ENCODE data around the gene SORCS3. TPM values are rescaled to one million over a fixed set of nuclear protein-coding genes. Genes with fewer than 3 reads are reported as not detected.

SORCS3 gene
- total RNA-seq, 1 experiment from 2014 or later = not detected

DNA sequence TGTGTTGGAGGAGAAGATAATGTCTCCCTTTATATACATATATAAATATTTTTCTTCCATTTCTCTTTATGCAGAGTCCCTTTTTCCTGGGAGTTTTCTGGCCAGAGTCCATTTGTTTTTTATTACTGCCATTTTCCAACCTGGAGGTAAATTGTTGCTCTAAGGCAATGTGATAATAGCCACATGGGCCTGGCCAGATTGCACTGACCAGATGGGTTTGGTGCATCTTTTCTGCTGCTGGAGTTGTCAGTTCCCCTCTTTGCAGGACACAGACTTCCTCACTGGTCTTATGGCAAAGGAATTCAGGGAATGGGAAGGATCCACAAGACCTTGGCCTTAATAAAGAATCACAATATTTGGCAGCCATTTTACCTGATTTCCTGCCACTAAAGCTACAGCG lies 254.9 kb downstream of the SORCS3 start:
- DNase-seq (ENCODE audit: unreplicated experiment) = no peak
- intact Hi-C loops (cut with micrococcal nuclease) = no loop called here
- Mint-ChIP-seq H3K36me3 (ENCODE audit: insufficient read depth, unreplicated experiment) (no peaks in the 10 kb centered on the region), H3K27me3 (ENCODE audit: insufficient read depth, unreplicated experiment) (no peaks in the 10 kb centered on the region), H3K9me3 (ENCODE audit: unreplicated experiment) (no peaks in the 10 kb centered on the region), H3K27ac (ENCODE audit: low read depth, unreplicated experiment) (no peak overlapping the region), H3K4me1 (ENCODE audit: insufficient read depth, unreplicated experiment) (no peaks in the 10 kb centered on the region), H3K4me3 (ENCODE audit: unreplicated experiment) (no peak overlapping the region)
- CTCF ChIA-PET = no interaction called here
- POLR2A ChIA-PET = no interaction called here
- no peak for TF ChIP-seq CTCF (IDR thresholded peaks at IDR 0.05; ENCODE audit: unreplicated experiment)
- BruUV-seq (replicated peaks) = no TSS peak

DNA sequence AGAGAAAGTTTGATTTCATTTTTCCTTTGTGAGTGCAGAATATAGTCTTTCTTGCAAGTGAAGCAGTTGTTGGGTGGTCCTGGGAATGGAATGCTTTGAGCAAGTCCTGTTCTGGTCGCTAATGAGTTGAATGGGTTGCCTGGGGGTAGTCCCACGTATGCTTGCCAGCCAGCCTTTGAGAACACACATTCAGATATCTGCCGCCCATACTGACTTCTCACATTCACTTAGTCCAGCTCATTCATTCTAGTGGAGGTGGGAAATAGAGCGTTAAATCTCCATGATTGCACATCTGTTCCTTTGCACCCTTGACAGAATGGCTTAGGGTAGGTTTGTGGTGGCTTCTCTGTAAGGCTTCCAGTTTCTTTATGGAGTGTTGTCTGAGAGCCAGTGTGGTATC lies 256.6 kb downstream of the SORCS3 start:
- H3K4me1 Mint-ChIP-seq (ENCODE audit: insufficient read depth, unreplicated experiment) = no peaks in the 10 kb centered on the region
- no peak overlapping the region for H3K27ac Mint-ChIP-seq (ENCODE audit: low read depth, unreplicated experiment)
- H3K9me3 Mint-ChIP-seq (ENCODE audit: unreplicated experiment) = no peaks in the 10 kb centered on the region
- no TSS peak for BruUV-seq (replicated peaks)
- CTCF ChIA-PET = interaction anchor here (0.8 kb wide), 1 partner anchor 30 kb away, joined by 3 read pairs; no protein-coding TSS in a partner anchor
- no peaks in the 10 kb centered on the region for H3K27me3 Mint-ChIP-seq (ENCODE audit: insufficient read depth, unreplicated experiment)
- no peak overlapping the region for H3K4me3 Mint-ChIP-seq (ENCODE audit: unreplicated experiment)
- POLR2A ChIA-PET = no interaction called here
- no peaks in the 10 kb centered on the region for H3K36me3 Mint-ChIP-seq (ENCODE audit: insufficient read depth, unreplicated experiment)
- intact Hi-C loops (cut with micrococcal nuclease) = no loop called here
- TF ChIP-seq CTCF (IDR thresholded peaks at IDR 0.05; ENCODE audit: unreplicated experiment) = no peak
- DNase-seq (ENCODE audit: unreplicated experiment) = no peak

GRCh38 chr10:104899779-104900178 lies 258.7 kb downstream of the SORCS3 start:
- CTCF ChIA-PET = no interaction called here

DNA sequence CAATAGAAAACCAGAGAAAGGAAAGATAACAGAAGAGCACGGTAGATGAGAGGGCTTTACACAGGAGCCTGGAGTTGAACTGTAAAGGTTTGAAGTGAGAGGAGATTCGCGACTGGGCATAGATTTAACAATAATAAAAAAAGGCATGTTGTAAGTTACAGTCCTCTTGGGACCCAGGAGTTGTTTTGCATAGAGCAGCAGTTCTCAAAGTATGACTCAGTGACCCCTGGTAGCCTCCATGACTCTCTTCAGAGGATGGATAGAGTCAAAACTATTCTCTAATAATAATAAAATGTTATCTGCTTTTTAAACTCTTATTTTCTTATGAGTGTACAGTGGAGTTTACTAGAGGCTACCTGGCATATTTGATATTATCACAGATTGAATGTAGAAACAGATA lies 262.3 kb downstream of the SORCS3 start:
- no peak for DNase-seq (ENCODE audit: unreplicated experiment)
- Mint-ChIP-seq H3K9me3 (ENCODE audit: unreplicated experiment) (no peaks in the 10 kb centered on the region), H3K4me1 (ENCODE audit: insufficient read depth, unreplicated experiment) (no peaks in the 10 kb centered on the region), H3K4me3 (ENCODE audit: unreplicated experiment) (no peak overlapping the region), H3K27me3 (ENCODE audit: insufficient read depth, unreplicated experiment) (no peaks in the 10 kb centered on the region), H3K27ac (ENCODE audit: low read depth, unreplicated experiment) (no peak overlapping the region), H3K36me3 (ENCODE audit: insufficient read depth, unreplicated experiment) (no peaks in the 10 kb centered on the region)
- no TSS peak for BruUV-seq (replicated peaks)
- intact Hi-C loops (cut with micrococcal nuclease) = no loop called here
- ChIA-PET POLR2A (interaction anchor here (0.6 kb wide), 1 partner anchor 22 kb away, joined by 4 read pairs; no protein-coding TSS in a partner anchor), CTCF (no interaction called here)
- no peak for TF ChIP-seq CTCF (IDR thresholded peaks at IDR 0.05; ENCODE audit: unreplicated experiment)

More at GRCh38 chr10:104899779-104900178, 258.7 kb downstream of the SORCS3 start:
- TF ChIP-seq CTCF (IDR thresholded peaks at IDR 0.05; ENCODE audit: unreplicated experiment) = no peak
- no peak for DNase-seq (ENCODE audit: unreplicated experiment)
- H3K27ac Mint-ChIP-seq (ENCODE audit: low read depth, unreplicated experiment) = no peak overlapping the region
- intact Hi-C loops (cut with micrococcal nuclease) = no loop called here
- no peak overlapping the region for H3K4me3 Mint-ChIP-seq (ENCODE audit: unreplicated experiment)
- BruUV-seq (replicated peaks) = no TSS peak
- no peaks in the 10 kb centered on the region for H3K27me3 Mint-ChIP-seq (ENCODE audit: insufficient read depth, unreplicated experiment)
- POLR2A ChIA-PET = no interaction called here
- no peaks in the 10 kb centered on the region for H3K4me1 Mint-ChIP-seq (ENCODE audit: insufficient read depth, unreplicated experiment)
- no peaks in the 10 kb centered on the region for H3K9me3 Mint-ChIP-seq (ENCODE audit: unreplicated experiment)
- H3K36me3 Mint-ChIP-seq (ENCODE audit: insufficient read depth, unreplicated experiment) = no peaks in the 10 kb centered on the region
